ENCODE measurements around the gene MAN2B2. TPM values are rescaled to one million over a fixed set of nuclear protein-coding genes. Genes with fewer than 3 reads are reported as not detected.

MAN2B2 gene
- total RNA-seq, 4 donors from 2014 or later = 23.1 to 41.2 (median 32.5) TPM

DNA sequence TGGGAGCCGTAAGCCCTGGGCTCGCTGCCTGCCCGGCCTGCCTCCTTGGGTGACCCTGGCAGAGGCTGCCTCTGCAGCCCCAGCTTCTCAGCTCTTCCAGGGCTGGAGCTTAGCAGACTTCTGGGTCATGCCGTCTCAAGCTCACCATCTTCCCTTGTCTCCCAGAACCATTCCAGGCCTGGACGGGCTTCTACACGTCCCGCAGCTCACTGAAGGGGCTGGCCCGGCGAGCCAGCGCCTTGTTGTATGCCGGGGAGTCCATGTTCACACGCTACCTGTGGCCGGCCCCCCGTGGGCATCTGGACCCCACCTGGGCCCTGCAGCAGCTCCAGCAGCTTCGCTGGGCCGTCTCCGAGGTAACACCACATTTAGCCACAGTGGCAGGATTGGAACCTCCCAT is 22.0 kb downstream of the MAN2B2 start:
- Histone ChIP-seq H3K27ac (no peak overlapping the region), H3K4me3 (no peak overlapping the region), H3K9me3 (no peaks in the 10 kb centered on the region), H3K27me3 (no peaks in the 10 kb centered on the region), H3K36me3 (peaks cover 0 to 56% (median 0%) of the 10 kb centered on the region in 3 donors), H3K4me1 (no peaks in the 10 kb centered on the region)
- TF ChIP-seq POLR2A (IDR thresholded peaks at IDR 0.05) = no peak
- TF ChIP-seq, protein P1, sequence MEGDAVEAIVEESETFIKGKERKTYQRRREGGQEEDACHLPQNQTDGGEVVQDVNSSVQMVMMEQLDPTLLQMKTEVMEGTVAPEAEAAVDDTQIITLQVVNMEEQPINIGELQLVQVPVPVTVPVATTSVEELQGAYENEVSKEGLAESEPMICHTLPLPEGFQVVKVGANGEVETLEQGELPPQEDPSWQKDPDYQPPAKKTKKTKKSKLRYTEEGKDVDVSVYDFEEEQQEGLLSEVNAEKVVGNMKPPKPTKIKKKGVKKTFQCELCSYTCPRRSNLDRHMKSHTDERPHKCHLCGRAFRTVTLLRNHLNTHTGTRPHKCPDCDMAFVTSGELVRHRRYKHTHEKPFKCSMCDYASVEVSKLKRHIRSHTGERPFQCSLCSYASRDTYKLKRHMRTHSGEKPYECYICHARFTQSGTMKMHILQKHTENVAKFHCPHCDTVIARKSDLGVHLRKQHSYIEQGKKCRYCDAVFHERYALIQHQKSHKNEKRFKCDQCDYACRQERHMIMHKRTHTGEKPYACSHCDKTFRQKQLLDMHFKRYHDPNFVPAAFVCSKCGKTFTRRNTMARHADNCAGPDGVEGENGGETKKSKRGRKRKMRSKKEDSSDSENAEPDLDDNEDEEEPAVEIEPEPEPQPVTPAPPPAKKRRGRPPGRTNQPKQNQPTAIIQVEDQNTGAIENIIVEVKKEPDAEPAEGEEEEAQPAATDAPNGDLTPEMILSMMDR (IDR thresholded peaks at IDR 0.05) = no peak
- no peak for DNase-seq

DNA sequence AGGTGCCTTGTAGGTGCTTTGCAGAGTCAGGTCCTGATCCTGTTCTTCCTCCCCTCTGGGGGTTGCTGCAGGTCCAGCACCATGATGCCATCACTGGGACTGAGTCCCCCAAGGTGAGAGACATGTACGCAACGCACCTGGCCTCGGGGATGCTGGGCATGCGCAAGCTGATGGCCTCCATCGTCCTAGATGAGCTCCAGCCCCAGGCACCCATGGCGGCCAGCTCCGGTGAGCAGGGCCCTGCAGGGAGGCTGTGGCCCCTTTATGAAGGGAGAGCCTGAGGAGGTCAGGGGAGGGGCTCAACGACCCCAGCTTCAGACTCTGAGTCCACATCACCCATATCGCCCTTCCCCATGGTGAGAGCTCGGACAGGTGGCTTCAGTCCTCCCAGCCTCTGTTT is 23.1 kb downstream of the MAN2B2 start:
- Histone ChIP-seq H3K4me1 (no peaks in the 10 kb centered on the region), H3K9me3 (no peaks in the 10 kb centered on the region), H3K27ac (no peak overlapping the region), H3K4me3 (no peak overlapping the region), H3K27me3 (no peaks in the 10 kb centered on the region), H3K36me3 (peaks cover 0 to 64% (median 0%) of the 10 kb centered on the region in 3 donors)
- no peak for DNase-seq
- no peak for TF ChIP-seq POLR2A (IDR thresholded peaks at IDR 0.05)
- TF ChIP-seq, protein P1 (IDR thresholded peaks at IDR 0.05) = no peak

DNA sequence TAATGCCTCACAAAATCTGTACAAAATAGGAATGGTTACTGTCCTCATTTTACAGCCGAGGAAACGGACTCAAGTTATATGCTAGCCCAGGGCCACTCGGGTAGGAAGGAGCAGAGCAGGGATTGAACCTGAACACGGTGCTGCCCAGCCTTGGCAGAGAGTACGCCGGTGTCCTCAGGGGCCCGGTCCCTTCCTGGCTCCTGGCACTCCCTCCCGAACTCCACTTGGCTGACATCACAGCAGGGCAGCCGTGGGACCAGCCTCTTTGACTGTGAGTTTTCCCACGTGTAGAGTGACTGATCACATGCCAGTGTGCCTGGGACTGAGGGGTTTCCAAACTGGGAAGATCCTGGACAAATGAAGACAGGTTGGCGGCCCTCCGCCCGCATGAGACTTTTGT is 23.7 kb downstream of the MAN2B2 start:
- no peaks in the 10 kb centered on the region for H3K27me3 ChIP-seq
- H3K36me3 ChIP-seq = peaks cover 0 to 64% (median 0%) of the 10 kb centered on the region in 3 donors
- no peak for DNase-seq

DNA sequence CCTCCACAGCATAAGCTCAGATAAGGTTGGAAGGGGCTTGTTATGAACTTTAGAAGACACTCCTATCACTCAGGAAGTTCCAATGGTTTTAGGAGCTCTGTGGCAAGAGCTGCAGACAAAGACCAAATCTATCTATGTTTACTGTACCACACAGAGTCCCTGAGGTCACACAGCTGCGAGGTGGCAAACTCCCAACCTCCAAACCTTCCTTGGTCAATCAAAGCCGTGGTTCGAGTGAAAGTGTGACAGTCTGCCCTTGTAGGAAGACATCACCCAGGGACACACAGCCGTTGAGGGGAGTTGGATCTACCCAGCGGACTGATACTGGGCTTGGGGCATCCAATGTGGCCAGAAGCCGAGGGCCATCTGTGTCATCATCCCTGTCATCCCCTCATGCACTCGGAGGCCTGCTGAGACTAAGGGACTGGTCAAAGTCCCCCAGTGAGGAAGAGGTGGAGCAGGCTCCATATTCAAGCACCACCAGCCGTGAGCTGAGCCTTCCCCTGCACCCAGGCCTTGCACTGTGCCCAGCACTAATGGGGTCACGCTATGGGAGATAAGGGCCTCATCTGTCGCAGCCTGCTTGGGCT is 26.8 kb downstream of the MAN2B2 start:
- TF ChIP-seq, protein P1 (IDR thresholded peaks at IDR 0.05) = no peak
- TF ChIP-seq POLR2A (IDR thresholded peaks at IDR 0.05) = no peak
- Histone ChIP-seq H3K4me3 (no peak overlapping the region), H3K27me3 (no peaks in the 10 kb centered on the region), H3K4me1 (no peaks in the 10 kb centered on the region), H3K9me3 (peaks cover 0 to 13% (median 0%) of the 10 kb centered on the region in 4 donors), H3K36me3 (peaks cover 0 to 77% (median 0%) of the 10 kb centered on the region in 3 donors), H3K27ac (no peak overlapping the region)
- DNase-seq = no peak

More for the DNA sequence above, 23.7 kb downstream of the MAN2B2 start:
- Histone ChIP-seq H3K4me3 (no peak overlapping the region), H3K9me3 (no peaks in the 10 kb centered on the region), H3K27ac (no peak overlapping the region), H3K4me1 (no peaks in the 10 kb centered on the region)
- no peak for TF ChIP-seq POLR2A (IDR thresholded peaks at IDR 0.05)
- TF ChIP-seq, protein P1 (IDR thresholded peaks at IDR 0.05) = no peak

DNA sequence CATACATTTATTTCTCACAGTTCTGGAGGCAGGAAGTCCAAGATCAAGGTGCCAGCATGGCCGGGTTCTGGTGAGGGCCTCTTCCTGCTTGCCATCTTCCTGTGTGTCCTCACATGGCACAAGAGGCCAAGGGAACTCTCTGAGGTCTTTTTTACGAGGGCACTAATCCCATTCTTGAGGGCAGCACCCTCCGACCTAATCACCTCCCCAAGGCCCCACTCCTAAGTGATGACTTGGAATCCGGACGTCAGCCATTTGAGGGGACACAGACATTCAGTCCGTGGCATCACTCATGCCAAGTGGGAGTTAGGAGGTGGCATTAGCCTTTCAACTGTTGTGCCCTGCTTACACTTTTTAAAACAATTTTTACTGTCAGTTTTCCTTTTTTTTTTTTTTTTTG is 27.3 kb downstream of the MAN2B2 start:
- no peak overlapping the region for H3K27ac ChIP-seq
- no peak for DNase-seq
- H3K4me3 ChIP-seq = no peak overlapping the region
- H3K4me1 ChIP-seq = no peaks in the 10 kb centered on the region
- no peaks in the 10 kb centered on the region for H3K27me3 ChIP-seq
- TF ChIP-seq, protein P1 (IDR thresholded peaks at IDR 0.05) = no peak
- no peak for TF ChIP-seq POLR2A (IDR thresholded peaks at IDR 0.05)
- peaks cover 0 to 76% (median 0%) of the 10 kb centered on the region in 3 donors for H3K36me3 ChIP-seq
- peaks cover 0 to 13% (median 0%) of the 10 kb centered on the region in 4 donors for H3K9me3 ChIP-seq
